Stimulated activated CD4-positive, alpha-beta T cell treated with anti-CD3 and anti-CD28 coated beads, TNF-alpha, amount 100 ng/mL, for 48 hours (primary cell): ENCODE measurements around the gene PPT1.

Experiments used
- DNase-seq, 3 donors: peaks; one replicate each; pipeline ENCODE4 v3.0.0-alpha.2; 2020; ENCODE audit warnings: low read depth in 3 of 3

PPT1 gene

GRCh38 chr1:40096977-40097782, at the start of gene PPT1:
Gene PPT1 (minus strand): TSS chr1:40097252. CDS start chr1:40097238, 14 bp downstream.
- DNase-seq = peak; percentile 54 to 75 (median 56)

DNA sequence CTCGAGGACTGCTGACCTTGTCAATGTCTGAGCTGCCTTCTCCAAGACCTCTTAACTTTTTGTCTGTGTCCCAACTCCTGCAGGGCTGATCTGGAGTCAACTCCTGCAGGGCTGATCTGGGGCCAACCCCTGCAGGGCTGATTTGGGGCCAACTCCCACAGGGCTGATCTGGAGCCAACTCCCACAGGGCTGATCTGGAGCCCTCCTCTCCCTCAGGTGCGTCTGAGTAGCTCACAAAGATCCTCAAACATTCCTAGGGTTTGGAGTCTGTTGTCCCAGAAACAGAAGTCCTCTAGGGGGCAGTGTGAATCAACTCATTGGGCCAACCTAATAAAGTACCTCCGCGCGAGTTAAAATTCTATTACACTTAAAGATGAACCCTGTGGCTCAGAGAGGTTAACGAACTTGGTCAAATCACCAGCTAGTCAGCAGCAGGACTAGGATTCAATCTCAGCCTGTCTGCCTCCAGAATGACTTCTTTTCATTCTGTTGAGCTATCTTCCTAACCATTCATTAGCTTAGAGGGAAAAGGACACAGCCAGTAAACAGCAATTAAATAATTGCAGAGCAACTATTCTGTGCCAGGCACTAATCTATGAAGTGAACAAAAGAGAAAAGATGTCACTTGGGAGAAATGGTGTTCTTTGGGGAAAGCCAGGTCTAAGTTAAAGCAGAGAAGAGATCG, 47.0 kb upstream of the PPT1 start:
- DNase-seq = peak in 2 of 3 donors; percentile 29 to 62

- DNase-seq = no peak
Observed at GRCh38 chr1:40141878-40142535, 45.0 kb upstream of the PPT1 start.

GRCh38 chr1:40140211-40140973, 43.3 kb upstream of the PPT1 start:
- no peak for DNase-seq

- no peak for DNase-seq
Observed at GRCh38 chr1:40133839-40134238, 36.8 kb upstream of the PPT1 start.

- DNase-seq = no peak
Observed at GRCh38 chr1:40133312-40133665, 36.2 kb upstream of the PPT1 start.

DNA sequence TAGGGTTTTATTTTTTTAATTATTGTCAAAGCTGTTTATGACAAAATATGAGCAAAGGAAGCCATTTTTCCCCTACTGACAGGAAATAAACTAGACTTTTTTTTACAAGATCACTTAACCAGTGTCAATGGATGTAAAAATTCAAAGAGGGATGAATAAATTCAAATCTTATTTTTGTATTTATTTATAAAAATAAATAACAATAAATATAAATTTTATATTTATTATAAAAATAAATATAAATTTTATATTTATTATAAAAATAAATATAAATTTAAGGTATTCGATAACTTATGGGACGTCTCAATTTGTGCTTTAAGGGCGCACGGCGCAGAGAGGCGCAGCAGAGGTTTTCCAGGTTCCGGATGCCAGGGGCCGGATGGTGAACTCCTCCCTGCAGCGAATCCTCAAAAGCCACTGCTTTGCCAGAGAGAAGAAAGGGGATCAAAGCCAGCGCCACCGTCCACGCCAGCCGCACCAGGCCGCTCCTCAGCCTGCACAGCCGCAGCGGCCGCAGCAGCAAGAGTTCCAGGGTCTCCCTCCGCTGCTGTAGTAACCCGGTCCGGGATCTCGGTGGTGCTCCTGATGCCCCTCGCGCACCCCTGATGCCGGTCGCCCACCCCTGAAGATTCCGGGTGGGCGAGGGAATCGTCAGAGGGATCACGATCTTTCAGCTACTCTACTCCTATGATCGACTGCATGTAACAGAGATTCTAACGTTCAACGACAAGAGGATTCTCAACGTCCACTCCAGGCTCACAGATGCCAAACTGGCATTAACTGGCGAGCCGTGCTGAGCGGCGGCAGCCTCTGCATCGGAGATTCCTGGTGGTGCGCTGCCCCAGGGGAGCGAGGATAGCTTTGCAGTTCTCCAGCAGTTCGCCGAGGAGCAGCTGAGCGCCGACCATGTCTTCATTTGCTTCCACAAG, 35.6 kb upstream of the PPT1 start:
- no peak for DNase-seq

- no peak for DNase-seq
Observed at GRCh38 chr1:40130892-40131291, 33.8 kb upstream of the PPT1 start.

- no peak for DNase-seq
Observed at GRCh38 chr1:40122855-40123254, 25.8 kb upstream of the PPT1 start.

DNA sequence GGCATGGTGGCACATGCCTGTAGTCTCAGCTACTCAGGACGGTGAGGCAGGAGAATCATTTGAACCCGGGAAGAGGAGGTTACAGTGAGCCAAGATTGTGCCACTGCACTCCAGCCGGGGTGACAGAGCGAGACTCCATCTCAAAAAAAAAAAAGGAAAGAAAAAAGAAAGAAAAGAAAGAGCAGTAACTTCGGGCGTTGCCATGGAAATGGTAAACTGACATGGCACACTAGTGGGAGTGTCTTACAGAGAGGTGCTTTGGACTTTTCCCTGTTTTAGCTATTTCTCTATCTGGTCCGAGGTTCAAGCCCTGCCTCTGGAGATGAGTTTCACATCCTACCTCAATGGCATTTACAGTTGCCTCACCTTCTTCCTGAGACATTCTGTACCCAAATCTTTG, 23.1 kb upstream of the PPT1 start:
- no peak for DNase-seq

- DNase-seq = no peak
Observed at GRCh38 chr1:40114400-40114799, 17.3 kb upstream of the PPT1 start.

DNA sequence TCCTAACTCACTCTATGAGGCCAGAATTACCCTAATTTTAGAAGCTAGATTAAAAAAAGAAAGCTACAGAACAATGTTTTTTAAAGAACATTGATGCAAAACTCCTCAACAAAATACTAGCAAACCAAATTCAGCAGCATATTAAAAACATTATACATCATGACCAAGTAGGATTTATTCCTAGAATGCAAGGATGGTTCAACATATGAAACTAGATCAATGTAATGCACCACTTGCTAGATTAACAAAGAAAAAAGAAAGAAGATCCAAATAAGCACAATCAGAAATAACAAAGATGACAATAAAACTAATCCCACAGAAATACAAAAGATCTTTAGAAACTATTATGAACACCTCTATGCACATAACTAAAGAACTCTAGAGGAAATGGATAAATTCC, 13.3 kb upstream of the PPT1 start:
- no peak for DNase-seq

DNA sequence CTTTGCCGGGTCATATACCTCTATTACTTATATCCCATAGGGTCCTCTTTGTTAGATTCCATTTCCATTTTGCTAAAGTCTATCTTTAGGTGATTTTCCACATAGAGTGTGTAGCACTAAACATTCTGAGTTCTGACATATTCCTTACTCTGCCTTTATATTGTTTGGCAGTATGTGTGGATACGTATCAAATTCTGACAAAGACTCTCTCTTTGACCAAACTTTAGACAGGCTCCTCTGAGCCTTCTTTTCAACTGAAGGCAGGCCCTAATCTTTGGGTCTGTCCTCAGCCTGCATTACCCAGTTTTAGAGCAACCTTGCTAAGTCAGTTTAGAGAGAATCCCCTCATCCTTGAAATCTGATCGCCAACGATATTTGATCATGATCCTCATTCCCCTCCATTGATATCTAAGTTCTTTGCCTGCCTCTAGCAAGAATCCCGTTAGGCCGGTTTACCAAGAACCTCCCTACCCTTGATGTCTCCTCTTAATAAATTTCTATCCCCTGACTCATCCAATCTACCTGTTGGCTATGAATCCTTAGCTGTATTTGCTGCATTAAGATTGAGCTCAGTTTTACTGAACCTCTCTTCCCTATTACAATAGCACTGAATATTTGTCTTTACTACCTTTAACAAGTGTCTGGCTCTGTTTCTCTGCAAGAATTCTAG, 10.4 kb upstream of the PPT1 start:
- DNase-seq = no peak

GRCh38 chr1:40105028-40105427, 8.0 kb upstream of the PPT1 start:
- DNase-seq = no peak

DNA sequence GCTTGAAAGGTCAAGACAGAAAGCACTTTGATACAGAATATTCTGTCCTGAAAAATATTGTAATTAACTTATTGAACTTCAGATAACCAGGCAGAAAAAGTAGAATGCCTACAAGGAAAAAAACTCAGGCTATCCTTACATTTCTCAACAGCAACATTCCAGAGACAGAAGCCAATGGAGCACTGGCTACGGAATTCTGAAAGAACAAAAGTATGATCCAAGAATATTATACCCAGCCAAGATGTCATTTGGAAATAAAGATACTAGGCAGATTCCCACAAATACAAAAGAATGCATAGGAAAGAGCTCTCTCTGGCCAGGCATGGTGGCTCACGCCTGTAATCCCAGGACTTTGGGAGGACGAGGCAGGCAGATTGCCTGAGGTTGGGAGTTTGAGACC, 5.8 kb upstream of the PPT1 start:
- no peak for DNase-seq

DNA sequence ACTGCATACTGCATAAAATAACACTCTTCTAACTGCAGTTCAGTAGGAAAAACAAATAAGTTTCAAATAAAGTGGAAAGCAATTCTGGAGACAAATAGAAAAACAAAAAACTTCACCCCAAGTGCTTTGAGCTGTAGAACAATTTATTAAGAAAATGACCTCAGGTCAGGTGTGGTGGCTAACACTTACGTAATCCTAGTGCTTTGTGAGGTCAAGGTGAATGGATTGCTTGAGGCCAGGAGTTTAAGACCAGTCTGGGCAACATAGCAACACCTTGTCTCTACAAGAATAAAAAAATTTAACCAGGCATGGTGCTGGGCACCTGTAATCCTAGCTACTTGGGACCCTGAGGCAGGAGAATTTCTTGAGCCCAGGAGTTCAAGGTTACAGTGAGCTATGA, 5.0 kb upstream of the PPT1 start:
- DNase-seq = no peak

GRCh38 chr1:40096646-40096976, 441 bp downstream of the PPT1 start:
- no peak for DNase-seq

- DNase-seq = no peak
Observed at GRCh38 chr1:40095806-40096205, 1.2 kb downstream of the PPT1 start.

DNA sequence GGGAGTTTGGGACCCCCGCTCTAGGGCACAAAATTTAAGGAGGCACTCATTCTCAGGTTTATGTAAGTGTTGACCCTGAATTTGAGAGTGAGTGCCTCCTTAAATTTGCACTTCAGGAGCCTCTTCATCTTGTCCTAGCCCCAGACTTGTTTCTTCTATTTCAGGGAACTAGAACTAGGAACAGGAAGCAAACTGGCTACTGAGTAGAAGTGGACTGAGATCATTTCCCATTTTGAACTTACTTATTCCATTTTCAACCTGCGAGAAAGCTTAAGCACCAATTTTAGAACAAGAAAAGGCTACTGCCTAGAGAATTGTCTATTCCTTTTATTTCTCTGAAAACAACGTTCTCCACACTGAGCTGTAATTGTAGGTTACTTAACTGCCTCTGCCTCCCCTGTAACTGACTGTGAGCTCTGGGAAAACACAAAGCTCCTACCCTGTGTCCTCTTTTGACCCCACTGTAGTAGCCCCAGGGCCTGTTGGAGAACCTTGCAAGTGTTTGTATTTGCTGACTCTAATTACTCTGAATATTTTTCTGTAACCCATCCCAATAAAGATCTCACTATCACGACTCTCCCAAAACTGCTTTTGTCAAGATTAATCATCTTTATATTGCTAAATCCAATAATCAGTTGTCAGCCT, 2.5 kb downstream of the PPT1 start:
- DNase-seq = no peak
